BLaER1 treated with 17β-estradiol and CSF1 and Interleukin-3, amounts not matched to agents 10 nM and 100 nM (cell line): Measurements from ENCODE around the gene CWC27.
A peak's percentile ranks its signal among the peaks of the same experiment; 100 is the strongest.
"Not testable (repeated sequence)": the region's sequence is repeated elsewhere in the genome, so short reads cannot be mapped to it uniquely, and the experiment has no call there.

Source experiments
- H3K27ac ChIP-seq, 11 experiments: shearing (Covaris generic); formaldehyde crosslinking; 2 replicates each; pipeline ENCODE4 v1.8.1; 2022
- H3K27me3 ChIP-seq, 11 experiments: shearing (Covaris generic); formaldehyde crosslinking; 2 replicates each; pipeline ENCODE4 v1.8.1; 2022
- H3K36me3 ChIP-seq, 11 experiments: shearing (Covaris generic); formaldehyde crosslinking; 2 replicates each; pipeline ENCODE4 v1.8.1; 2022
- H3K4me1 ChIP-seq, 10 experiments: shearing (Covaris generic); formaldehyde crosslinking; 2 replicates each; pipeline ENCODE4 v1.8.1; 2022
- H3K4me2 ChIP-seq, 11 experiments: shearing (Covaris generic); formaldehyde crosslinking; 2 replicates each; pipeline ENCODE4 v1.8.1; 2022
- H3K4me3 ChIP-seq, 10 experiments: shearing (Covaris generic); formaldehyde crosslinking; 2 replicates each; pipeline ENCODE4 v1.8.1; 2022
- H3K9ac ChIP-seq, 11 experiments: shearing (Covaris generic); formaldehyde crosslinking; 2 replicates each; pipeline ENCODE4 v1.8.1; 2022
- H3K9me3 ChIP-seq, 11 experiments: shearing (Covaris generic); formaldehyde crosslinking; replicated peaks in 1 of 11; 2 replicates each; pipeline ENCODE4 v1.8.1; 2022
- H4K20me1 ChIP-seq, 11 experiments: shearing (Covaris generic); formaldehyde crosslinking; 2 replicates each; pipeline ENCODE4 v1.8.1; 2022
- Cebpa-rat ChIP-seq, 11 experiments: shearing (Covaris generic); IDR thresholded peaks; 2 replicates each; pipeline ENCODE4 v1.8.1; 2022

CWC27 gene

DNA sequence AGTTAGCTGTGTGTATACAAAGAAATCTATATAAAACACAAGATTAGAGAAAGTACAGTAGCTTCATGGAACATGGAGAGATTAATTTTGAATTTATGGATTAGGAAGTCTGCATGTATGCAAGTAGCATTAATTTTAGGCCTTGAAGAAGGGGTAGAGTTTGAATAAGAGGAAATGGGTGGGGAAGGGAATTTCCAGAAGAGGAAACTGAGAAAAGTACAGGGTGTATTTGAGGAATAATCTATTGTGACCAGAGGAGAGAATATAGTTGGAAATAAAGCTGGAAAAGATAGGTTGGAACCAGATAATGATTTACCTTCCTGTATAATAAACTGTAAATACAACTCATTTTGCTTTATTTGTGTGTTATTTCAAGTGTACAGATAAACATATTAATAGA is 53.6 kb downstream of the CWC27 start:
- H3K27ac ChIP-seq, result no peak overlapping the region
- H3K9me3 ChIP-seq, result no peaks in the 10 kb centered on the region
- H3K4me3 ChIP-seq, result no peak overlapping the region
- no peak for TF ChIP-seq Cebpa-rat (IDR thresholded peaks at IDR 0.05)
- H3K36me3 ChIP-seq, result peaks cover 0 to 30% (median 11%) of the 10 kb centered on the region in 11 experiments; a peak in 12 of 22 replicates
- peaks cover 0 to 28% (median 0%) of the 10 kb centered on the region in 10 experiments; a peak in 6 of 20 replicates for H3K4me1 ChIP-seq
- H3K9ac ChIP-seq, result no peak overlapping the region
- H4K20me1 ChIP-seq, result no peaks in the 10 kb centered on the region
- H3K4me2 ChIP-seq, result peak overlapping the region in 4 of 11 experiments; percentile 36 to 72 (median 50); a peak in 7 of 22 replicates
- H3K27me3 ChIP-seq, result no peaks in the 10 kb centered on the region

DNA sequence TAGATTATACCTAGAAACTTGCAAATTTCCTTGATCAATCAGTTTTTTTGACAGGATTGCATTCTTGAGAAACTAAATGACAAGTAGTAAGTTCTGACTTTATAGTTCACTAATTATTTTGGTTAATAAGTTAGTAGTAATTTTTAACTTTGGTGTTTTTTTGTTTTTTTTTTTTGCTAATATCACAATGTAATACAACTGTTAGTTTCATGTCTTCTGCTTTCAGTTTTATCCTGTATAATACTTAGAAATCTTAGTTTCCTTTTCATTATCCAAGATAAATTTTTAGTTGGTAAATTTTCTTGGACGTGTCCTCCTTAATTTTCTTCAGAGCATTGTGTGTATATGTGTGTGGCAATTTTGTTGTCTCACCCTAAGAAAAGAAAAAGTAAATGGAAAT is 57.8 kb downstream of the CWC27 start:
- Histone ChIP-seq H3K4me2 (no peak overlapping the region), H3K9ac (no peak overlapping the region), H4K20me1 (no peaks in the 10 kb centered on the region), H3K27ac (no peak overlapping the region), H3K4me1 (peaks cover 0 to 28% (median 0%) of the 10 kb centered on the region in 10 experiments; a peak in 6 of 20 replicates), H3K4me3 (no peak overlapping the region), H3K27me3 (no peaks in the 10 kb centered on the region), H3K9me3 (no peaks in the 10 kb centered on the region; a peak in 1 of 22 replicates), H3K36me3 (peaks cover 0 to 24% (median 7%) of the 10 kb centered on the region in 11 experiments; a peak in 11 of 22 replicates)
- no peak for TF ChIP-seq Cebpa-rat (IDR thresholded peaks at IDR 0.05)

DNA sequence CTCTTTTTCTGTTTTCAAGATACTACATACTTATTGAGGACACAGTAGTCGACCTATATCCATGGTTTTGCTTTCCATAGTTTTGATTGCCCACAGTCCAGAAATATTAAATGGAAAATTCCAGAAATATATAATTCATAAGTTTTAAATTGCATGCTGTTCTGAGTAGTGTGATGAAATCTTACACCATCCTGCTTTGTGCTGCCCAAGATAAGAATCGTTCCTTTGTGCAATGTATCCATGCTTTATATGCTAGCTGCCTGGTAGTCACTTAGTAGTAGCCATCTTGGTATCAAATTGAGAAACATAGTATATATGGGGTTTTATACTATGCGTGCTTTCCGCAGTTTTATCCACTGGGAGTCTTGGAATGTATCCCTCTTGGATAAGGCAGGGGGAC is 59.0 kb downstream of the CWC27 start:
- Histone ChIP-seq H3K27ac (no peak overlapping the region), H3K4me1 (peaks cover 0 to 17% (median 0%) of the 10 kb centered on the region in 10 experiments; a peak in 4 of 20 replicates), H4K20me1 (no peaks in the 10 kb centered on the region), H3K9ac (no peak overlapping the region), H3K9me3 (no peaks in the 10 kb centered on the region; a peak in 1 of 22 replicates), H3K4me2 (no peak overlapping the region), H3K36me3 (peaks cover 0 to 20% (median 6%) of the 10 kb centered on the region in 11 experiments; a peak in 10 of 22 replicates), H3K27me3 (no peaks in the 10 kb centered on the region), H3K4me3 (no peak overlapping the region)
- TF ChIP-seq Cebpa-rat (IDR thresholded peaks at IDR 0.05), result no peak

DNA sequence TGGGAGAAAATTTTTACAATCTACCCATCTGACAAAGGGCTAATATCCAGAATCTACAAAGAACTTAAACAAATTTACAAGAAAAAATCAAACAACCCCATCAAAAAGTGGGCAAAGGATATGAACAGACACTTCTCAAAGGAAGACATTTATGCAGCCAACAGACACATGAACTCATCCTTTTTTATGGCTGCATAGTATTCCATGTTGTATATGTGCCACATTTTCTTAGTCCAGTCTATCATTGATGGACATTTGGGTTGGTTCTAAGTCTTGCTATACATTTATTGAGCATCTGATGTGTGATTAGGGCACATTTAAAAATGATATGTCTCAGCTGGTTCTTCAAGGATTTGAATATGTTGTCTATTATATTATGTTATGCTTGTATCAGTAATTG is 61.9 kb downstream of the CWC27 start:
- H3K9ac ChIP-seq, H3K27ac ChIP-seq, H4K20me1 ChIP-seq, H3K9me3 ChIP-seq, H3K4me1 ChIP-seq, H3K4me2 ChIP-seq, H3K27me3 ChIP-seq, H3K4me3 ChIP-seq: not testable (repeated sequence)
- H3K36me3 ChIP-seq, result peaks cover 0 to 14% (median 6%) of the 10 kb centered on the region in 11 experiments; a peak in 9 of 22 replicates

DNA sequence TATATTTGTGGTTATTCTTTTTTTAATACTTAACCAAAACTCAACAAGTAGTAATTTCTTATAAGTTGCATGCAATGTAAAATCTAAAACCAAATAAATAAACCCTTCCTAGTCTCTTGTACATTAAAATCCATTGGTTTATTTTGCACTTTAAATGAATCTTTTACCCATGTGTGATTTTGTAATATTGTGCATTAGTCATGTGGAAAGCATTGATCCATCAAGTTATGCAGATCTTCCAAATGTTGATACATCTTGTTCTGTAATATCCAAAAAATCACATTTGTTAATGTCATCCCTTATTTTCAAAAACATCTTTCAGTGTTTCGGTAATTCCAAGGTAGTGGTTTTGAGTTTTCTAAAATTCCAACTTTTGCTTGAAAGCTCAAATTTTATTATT is 63.3 kb downstream of the CWC27 start:
- Histone ChIP-seq H3K4me3 (no peak overlapping the region), H3K4me2 (no peak overlapping the region), H3K36me3 (peaks cover 0 to 14% (median 6%) of the 10 kb centered on the region in 11 experiments; a peak in 10 of 22 replicates), H3K9ac (no peak overlapping the region), H4K20me1 (no peaks in the 10 kb centered on the region), H3K27ac (no peak overlapping the region), H3K9me3 (no peaks in the 10 kb centered on the region; a peak in 1 of 22 replicates), H3K27me3 (no peaks in the 10 kb centered on the region), H3K4me1 (peaks cover 0 to 5% (median 0%) of the 10 kb centered on the region in 10 experiments; a peak in 1 of 20 replicates)
- TF ChIP-seq Cebpa-rat (IDR thresholded peaks at IDR 0.05), result no peak

DNA sequence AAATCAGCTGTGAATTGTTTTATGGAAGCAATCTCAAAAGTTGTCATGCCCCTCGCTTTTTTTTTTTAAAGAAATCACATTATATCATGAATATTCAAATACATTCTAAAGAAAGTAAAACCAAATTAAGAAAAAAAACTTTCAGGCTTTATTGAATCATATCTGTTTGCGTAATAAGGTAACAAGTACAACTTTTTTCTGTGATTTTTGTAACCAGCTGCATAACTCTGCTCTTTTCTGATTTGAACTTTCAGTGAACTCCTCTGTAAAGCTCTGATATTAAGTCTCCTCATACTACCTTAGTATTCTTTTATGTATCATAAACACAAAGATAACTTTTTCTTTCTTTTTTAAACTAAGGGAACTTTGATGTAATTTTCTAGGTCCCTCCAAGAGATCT is 65.3 kb downstream of the CWC27 start:
- H3K27ac ChIP-seq, result no peak overlapping the region
- no peaks in the 10 kb centered on the region for H4K20me1 ChIP-seq
- no peak overlapping the region for H3K4me3 ChIP-seq
- H3K27me3 ChIP-seq, result no peaks in the 10 kb centered on the region
- peaks cover 0 to 9% (median 0%) of the 10 kb centered on the region in 11 experiments; a peak in 8 of 22 replicates for H3K36me3 ChIP-seq
- H3K4me2 ChIP-seq, result no peak overlapping the region
- no peak for TF ChIP-seq Cebpa-rat (IDR thresholded peaks at IDR 0.05)
- H3K9me3 ChIP-seq, result no peaks in the 10 kb centered on the region; a peak in 1 of 22 replicates
- no peak overlapping the region for H3K9ac ChIP-seq
- H3K4me1 ChIP-seq, result peaks cover 0 to 5% (median 0%) of the 10 kb centered on the region in 10 experiments; a peak in 1 of 20 replicates

DNA sequence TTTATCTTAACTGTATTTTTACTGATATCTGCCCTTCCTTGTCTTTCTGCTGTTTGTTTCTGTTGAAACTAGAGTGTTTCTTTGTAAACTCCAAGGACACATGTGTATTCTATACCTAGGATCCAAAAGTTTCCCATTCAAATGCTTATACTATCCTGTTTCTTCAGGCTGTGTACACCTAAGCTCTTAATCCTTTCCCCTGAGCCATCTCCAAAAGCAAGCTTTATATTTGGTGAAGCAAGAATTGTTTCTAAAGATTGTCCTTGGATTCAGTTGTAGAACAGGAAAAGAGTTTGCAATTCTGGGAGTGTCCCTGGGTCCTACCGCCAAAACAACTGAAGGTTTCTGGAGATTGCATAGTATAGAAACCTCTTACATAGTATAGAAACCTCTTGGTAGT is 65.9 kb downstream of the CWC27 start:
- Histone ChIP-seq H3K4me2 (no peak overlapping the region), H3K4me1 (peaks cover 0 to 8% (median 0%) of the 10 kb centered on the region in 10 experiments; a peak in 1 of 20 replicates), H3K9me3 (no peaks in the 10 kb centered on the region; a peak in 1 of 22 replicates), H3K9ac (no peak overlapping the region), H3K4me3 (no peak overlapping the region), H4K20me1 (no peaks in the 10 kb centered on the region), H3K27ac (no peak overlapping the region), H3K27me3 (no peaks in the 10 kb centered on the region), H3K36me3 (peaks cover 0 to 9% (median 0%) of the 10 kb centered on the region in 11 experiments; a peak in 8 of 22 replicates)
- no peak for TF ChIP-seq Cebpa-rat (IDR thresholded peaks at IDR 0.05)

DNA sequence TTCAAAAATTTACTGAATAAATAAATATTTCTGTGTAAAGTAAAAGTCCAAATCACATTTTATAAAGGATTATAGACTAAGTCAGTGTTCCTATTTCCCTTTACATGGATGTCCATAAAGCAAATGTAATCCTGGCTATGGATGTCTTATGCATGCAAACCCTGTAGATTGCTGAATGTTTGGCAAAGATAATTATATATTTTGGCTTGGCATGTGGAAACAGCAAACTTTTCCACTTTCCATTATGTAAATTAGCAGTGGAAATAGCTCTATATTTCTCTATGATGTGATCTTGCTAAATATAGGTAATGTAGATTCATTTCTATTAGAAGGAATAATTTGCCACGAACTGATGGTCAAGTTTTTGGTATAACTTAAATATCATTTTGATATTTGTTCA is 66.5 kb downstream of the CWC27 start:
- H3K9me3 ChIP-seq, result no peaks in the 10 kb centered on the region; a peak in 1 of 22 replicates
- H3K4me2 ChIP-seq, result no peak overlapping the region
- peaks cover 0 to 8% (median 0%) of the 10 kb centered on the region in 11 experiments; a peak in 8 of 22 replicates for H3K36me3 ChIP-seq
- H3K9ac ChIP-seq, result no peak overlapping the region
- H4K20me1 ChIP-seq, result no peaks in the 10 kb centered on the region
- H3K27ac ChIP-seq, result no peak overlapping the region
- H3K4me3 ChIP-seq, result no peak overlapping the region
- H3K4me1 ChIP-seq, result peaks cover 0 to 11% (median 0%) of the 10 kb centered on the region in 10 experiments; a peak in 1 of 20 replicates
- no peaks in the 10 kb centered on the region for H3K27me3 ChIP-seq
- TF ChIP-seq Cebpa-rat (IDR thresholded peaks at IDR 0.05), result no peak

DNA sequence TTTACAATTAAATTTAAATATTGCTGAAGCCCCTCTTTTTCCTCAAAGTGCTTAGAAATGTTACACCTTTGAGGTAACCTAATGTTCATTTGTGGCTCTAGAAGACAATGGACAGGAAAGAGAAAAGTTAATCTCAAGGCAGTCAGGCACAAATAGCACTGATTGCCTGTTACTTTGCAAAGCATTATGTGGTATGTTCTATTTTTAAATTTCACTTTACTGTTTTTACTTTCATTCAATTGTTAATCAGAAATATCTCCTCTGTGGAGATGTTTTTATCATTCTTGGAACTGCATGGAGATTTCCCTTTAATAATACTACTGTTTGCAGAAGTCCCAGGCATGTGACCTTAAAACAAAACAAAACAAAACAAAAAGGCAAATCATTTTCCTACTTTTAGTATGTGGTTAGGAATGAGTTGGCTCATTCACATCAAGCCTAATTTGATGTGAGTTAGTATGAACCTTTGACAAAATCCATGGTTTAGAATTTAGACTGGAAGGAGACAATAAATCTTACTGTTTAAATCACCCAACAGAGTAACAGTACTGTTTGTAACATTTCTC is 67.5 kb downstream of the CWC27 start:
- H3K4me2 ChIP-seq, result no peak overlapping the region
- peaks cover 5 to 15% (median 8%) of the 10 kb centered on the region in 11 experiments; a peak in 18 of 22 replicates for H3K36me3 ChIP-seq
- no peak overlapping the region for H3K9ac ChIP-seq
- H3K4me1 ChIP-seq, result peaks cover 0 to 11% (median 0%) of the 10 kb centered on the region in 10 experiments; a peak in 1 of 20 replicates
- H3K4me3 ChIP-seq, result no peak overlapping the region
- no peaks in the 10 kb centered on the region for H3K27me3 ChIP-seq
- no peaks in the 10 kb centered on the region for H4K20me1 ChIP-seq
- no peak overlapping the region for H3K27ac ChIP-seq
- 0 out of 22 replicates have a peak, but pooled peaks cover 0 to 6% (median 0%) of the 10 kb centered on the region in 11 experiments for H3K9me3 ChIP-seq
- TF ChIP-seq Cebpa-rat (IDR thresholded peaks at IDR 0.05), result no peak
